SK-N-SH treated with all-trans-retinoic acid at 6 μM for 48 hours (cell line): ENCODE measurements around the gene ATP8A2.

Experiments used
- CREB5 ChIP-seq: fragments of 250-450 bp; sonication (Bioruptor Pico); IDR thresholded peaks from 2 replicates; pipeline ENCODE4 v1.5.1; 2020; ENCODE audit warnings: low read depth, mild to moderate bottlenecking, moderate library complexity
- CSDC2 ChIP-seq: fragments of 250-450 bp; sonication (Bioruptor Pico); IDR thresholded peaks from 2 replicates; pipeline ENCODE4 v1.5.0; 2020; ENCODE audit warnings: mild to moderate bottlenecking, moderate library complexity
- PATZ1 ChIP-seq: fragments of 250-450 bp; sonication (Bioruptor Pico); IDR thresholded peaks from 2 replicates; pipeline ENCODE4 v1.8.0; 2020; ENCODE audit warnings: mild to moderate bottlenecking, moderate library complexity, borderline replicate concordance
- POU6F1 ChIP-seq: fragments of 250-450 bp; sonication (Bioruptor Pico); IDR thresholded peaks from 2 replicates; pipeline ENCODE4 v1.8.0; 2021; ENCODE audit warnings: low read depth, mild to moderate bottlenecking, moderate library complexity, borderline replicate concordance
- TOX ChIP-seq: fragments of 250-450 bp; sonication (Bioruptor Pico); IDR thresholded peaks from 2 replicates; pipeline ENCODE4 v1.8.0; 2021; ENCODE audit warnings: mild to moderate bottlenecking, moderate library complexity, borderline replicate concordance
- ZC3H10 ChIP-seq: fragments of 250-450 bp; sonication (Bioruptor Pico); IDR thresholded peaks from 2 replicates; pipeline ENCODE4 v1.5.1; 2021; ENCODE audit warnings: mild to moderate bottlenecking, moderate library complexity

- TF ChIP-seq CREB5 (CRISPR knock-in tag), result no peak
- TF ChIP-seq TOX, result no peak
- TF ChIP-seq PATZ1 (CRISPR knock-in tag), result no peak
- TF ChIP-seq ZC3H10 (CRISPR knock-in tag), result no peak
- TF ChIP-seq POU6F1 (CRISPR knock-in tag), result no peak
- TF ChIP-seq CSDC2 (CRISPR knock-in tag), result no peak
Observed at GRCh38 chr13:25541434-25542123, 169.8 kb downstream of the ATP8A2 start.
